Measurements from ENCODE around the gene GNAL.

DNA sequence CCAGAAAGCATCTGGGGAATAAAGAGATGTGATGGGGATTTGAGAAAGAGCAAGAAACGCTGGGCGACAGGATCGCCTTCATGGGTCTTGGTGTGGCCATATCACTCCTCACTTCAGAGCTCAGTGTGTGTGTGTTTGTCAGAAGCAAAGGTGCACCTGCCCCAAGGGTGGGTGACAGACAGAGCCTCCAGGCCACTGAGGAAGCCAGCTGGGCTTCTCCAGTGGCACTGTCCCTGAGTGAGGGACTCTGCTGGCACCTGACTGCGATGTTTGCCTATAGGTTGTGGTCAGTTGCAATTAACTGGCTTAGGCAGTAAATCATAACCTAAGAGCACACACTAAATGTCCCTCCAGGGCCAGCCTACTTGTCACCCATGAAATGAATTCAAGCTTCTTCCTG, 23.5 kb upstream of the GNAL start:
- no peak for TF ChIP-seq CTCF (IDR thresholded peaks at IDR 0.05)
- TF ChIP-seq POLR2A (IDR thresholded peaks at IDR 0.05): no peak
